GM18498 (cell line): ENCODE measurements around the gene TMEM184B.

Experiments used
- ATAC-seq: cut with Tn5 transposase; IDR thresholded peaks from one replicate; pipeline ENCODE4 v1.9.1; 2021; ENCODE audit warnings: mild to moderate bottlenecking, moderate library complexity; ENCODE audit not compliant: unreplicated experiment

The TMEM184B gene

GRCh38 chr22:38228873-38229740 is 43.7 kb downstream of the TMEM184B start:
- no peak for ATAC-seq

- no peak for ATAC-seq
Measured at GRCh38 chr22:38228326-38228872, 44.4 kb downstream of the TMEM184B start.

- ATAC-seq: no peak
Measured at GRCh38 chr22:38226853-38227649, 45.8 kb downstream of the TMEM184B start.

DNA sequence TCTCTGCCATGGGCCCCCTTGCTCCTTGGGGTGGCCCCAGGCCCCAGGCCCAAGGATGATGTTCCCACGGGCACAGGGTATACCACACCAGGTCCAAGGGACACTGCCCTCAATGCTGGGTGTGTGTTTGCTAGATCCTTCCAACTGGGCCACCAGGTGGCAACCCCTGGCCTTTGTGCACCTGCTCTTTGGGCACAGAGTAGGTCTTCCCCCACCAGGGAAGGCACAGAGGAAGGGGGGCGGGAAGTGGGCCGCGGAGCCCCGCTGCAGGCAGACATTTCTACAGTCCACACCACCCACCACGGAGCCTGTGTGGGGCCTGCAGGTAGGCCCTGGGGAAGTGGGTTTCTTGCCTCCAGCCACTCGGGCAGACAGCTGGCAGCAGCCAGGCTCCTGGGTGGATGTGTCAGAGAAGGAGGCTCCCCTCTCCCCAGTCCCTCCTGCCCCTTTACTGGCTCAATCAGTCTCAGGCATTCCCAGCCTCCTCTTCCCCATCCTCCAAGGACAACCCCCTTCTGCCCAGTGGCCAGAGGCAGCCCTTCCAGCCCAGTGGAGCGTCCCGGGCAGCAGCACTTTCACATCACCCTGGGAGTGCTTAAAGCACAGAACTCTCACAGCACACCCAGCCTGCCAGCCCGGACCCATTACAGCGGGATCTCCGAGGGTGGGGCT is 49.4 kb downstream of the TMEM184B start:
- ATAC-seq: no peak

DNA sequence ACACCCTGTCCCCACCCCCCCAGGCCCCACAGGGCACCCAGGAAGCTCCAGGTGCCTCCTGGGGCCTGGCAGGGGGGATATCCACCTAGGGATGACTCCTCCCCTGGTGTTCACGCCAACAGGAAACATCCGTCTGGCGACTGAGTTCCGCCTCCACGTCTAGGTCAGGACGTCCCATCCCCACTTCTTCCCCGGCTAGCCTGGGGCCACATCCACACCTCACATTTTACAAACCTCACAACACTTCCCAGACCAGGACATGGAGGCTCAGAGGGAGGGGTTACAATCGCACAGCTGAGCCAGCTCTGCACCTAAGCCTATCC is 50.1 kb downstream of the TMEM184B start:
- ATAC-seq: no peak

GRCh38 chr22:38221908-38222796 is 50.7 kb downstream of the TMEM184B start:
- no peak for ATAC-seq

DNA sequence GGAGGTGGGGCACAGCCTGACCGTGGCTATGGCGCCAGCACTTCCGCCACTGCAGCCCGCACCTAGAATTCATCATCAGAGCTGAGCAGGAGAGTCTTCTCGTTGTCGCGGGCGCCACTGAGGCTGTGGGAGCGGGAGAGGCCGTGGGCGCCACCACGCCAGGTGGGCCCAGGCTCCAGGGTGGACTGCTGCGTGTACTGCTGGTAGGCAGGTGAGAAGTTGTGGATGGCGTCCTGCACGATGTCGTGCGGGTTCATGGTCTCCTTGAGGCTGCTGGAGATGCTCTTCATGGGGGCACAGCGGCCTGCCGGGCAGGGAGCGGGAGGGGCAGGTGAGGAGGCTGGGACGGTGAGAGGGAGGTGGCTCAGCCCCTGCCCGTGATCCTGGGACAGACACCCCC is 51.4 kb downstream of the TMEM184B start:
- ATAC-seq: no peak

- no peak for ATAC-seq
Measured at GRCh38 chr22:38220653-38221386, 52.0 kb downstream of the TMEM184B start.

GRCh38 chr22:38220163-38220562 is 52.6 kb downstream of the TMEM184B start:
- no peak for ATAC-seq

- ATAC-seq: no peak
Measured at GRCh38 chr22:38219632-38220031, 53.2 kb downstream of the TMEM184B start.

GRCh38 chr22:38218661-38219622 is 53.9 kb downstream of the TMEM184B start:
- ATAC-seq: no peak

- ATAC-seq: no peak
Measured at GRCh38 chr22:38215156-38216038, 57.4 kb downstream of the TMEM184B start.

GRCh38 chr22:38214302-38215056 is 58.3 kb downstream of the TMEM184B start:
- no peak for ATAC-seq

DNA sequence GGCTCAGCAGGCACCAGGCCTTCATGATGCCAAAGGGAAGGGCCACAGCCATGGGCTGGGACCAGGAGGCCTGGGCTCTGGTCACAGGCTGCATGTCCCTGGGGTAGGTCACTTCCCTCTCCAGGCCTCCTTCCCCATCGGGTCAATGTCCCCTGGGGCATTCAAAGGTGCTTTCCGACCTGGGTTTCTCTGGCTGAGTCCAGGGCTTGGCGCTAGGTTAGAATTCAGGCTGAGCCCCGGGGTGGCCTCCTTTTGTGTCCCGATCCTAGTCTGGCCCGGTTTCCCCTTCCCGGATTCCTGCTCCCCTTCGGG is 58.9 kb downstream of the TMEM184B start:
- ATAC-seq: no peak

DNA sequence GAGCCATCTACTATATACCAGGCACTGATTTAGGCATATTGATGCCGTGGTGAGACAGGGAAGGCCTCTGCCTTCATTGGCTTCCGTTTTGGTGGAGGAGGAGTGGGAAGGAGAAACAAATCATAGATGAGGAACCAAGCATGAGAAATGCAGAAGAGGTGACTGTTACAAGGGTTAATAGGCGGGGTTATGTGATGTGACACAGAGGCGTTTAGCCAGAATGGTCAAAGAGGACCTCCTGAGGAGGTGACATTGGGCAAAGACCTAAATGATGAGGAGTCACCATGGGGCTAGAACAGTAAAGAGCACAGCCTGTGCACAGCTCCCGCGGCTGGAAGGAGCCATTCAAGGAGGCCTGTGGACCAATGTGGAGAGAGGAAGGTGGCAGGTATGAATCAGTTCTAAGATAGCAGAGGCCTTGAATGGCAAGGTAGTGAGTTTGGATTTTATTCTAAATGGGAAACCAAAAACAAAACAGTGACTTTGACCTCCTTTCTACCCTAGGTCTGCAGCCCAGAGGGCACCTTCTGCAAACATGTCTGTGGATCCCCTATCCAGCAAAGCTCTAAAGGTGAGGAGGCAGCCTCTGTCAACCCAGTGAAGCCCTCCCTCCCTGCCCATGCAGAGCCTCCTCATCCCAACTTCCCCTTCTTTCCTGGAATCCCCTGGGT is 59.4 kb downstream of the TMEM184B start:
- no peak for ATAC-seq

DNA sequence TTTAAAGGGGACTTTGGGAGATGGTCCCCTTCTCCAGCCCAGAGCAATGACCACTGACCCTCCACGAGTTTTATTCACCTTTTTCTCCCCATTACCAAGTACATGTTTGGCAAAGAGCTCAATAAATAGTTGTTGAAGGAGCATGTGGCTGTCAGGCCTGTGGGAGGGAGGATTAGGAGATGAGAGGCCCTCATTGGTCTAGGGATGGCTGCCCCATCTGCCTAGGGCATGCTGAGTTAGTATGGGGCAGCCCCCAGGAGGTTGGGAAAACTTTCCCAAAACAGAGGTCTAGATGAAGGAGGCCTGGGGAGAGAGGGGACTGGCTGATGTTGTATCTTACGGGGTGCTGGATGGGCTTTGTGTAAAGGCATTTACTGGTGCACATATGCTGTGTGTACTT is 60.4 kb downstream of the TMEM184B start:
- ATAC-seq: no peak
